ENCODE results near the gene HDAC9.

The HDAC9 gene

DNA sequence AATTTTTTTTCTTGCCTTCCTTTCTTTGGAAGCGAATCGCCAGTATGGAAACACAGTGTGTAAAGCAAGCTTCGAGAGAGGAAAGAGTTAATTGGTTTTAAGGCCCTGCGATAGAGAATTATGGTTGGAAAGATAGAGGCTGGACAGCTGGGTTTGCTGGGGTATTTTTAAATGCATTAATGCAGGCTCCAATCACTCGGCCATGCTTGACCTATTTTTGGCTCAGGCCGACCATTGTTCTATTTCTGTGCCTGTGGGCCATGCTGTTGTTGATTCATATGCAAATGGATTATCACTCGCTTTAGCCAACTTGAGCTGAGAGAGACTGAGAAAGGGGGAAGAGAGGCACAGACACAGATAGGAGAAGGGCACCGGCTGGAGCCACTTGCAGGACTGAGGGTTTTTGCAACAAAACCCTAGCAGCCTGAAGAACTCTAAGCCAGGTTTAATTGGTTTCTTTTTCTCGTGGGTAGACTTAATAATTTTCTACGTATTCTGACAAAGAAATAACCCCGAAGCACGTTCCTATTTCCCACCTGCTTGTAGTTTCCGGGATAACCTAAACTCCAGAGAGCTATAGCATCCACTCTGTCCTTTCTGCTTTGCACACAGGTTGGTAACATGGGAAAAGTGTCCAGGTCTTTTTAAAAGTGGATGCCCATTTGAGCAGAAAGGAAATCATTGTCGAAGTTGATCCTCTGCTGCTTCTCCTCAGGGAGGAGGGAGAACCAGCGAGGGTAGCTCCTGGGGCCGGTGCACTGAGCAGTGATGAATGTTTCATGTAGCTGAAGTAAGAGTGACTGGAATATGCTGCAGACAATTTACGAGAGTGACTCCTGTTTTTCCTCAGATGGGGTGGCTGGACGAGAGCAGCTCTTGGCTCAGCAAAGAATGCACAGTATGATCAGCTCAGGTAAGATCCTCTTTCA lies at the start of gene HDAC9:
Gene HDAC9 (plus strand): TSS at position 338 of the 929 bp plus-strand sequence. CDS start 554 bp downstream, at position 892.
- Histone ChIP-seq H3K36me3 (ENCODE audit: control insufficient read depth, insufficient read depth, low read length) (no peaks in the 10 kb centered on the region), H3K9me3 (ENCODE audit: control insufficient read depth, low read length) (no peaks in the 10 kb centered on the region), H3K27me3 (ENCODE audit: control insufficient read depth, insufficient read depth, low read length) (no peaks in the 10 kb centered on the region), H3K4me1 (ENCODE audit: control insufficient read depth, insufficient read depth, low read length) (peaks cover 6% of the 10 kb centered on the region), H3K9ac (ENCODE audit: low read length) (peak within 1 kb of the TSS; percentile 16), H3K4me3 (ENCODE audit: low read length) (no peak within 1 kb of the TSS)

GRCh38 chr7:18445916-18446520 lies 49.5 kb upstream of the HDAC9 start:
- Histone ChIP-seq H3K9me3 (ENCODE audit: control insufficient read depth, low read length) (no peaks in the 10 kb centered on the region), H3K4me1 (ENCODE audit: control insufficient read depth, insufficient read depth, low read length) (peaks cover 6% of the 10 kb centered on the region)

DNA sequence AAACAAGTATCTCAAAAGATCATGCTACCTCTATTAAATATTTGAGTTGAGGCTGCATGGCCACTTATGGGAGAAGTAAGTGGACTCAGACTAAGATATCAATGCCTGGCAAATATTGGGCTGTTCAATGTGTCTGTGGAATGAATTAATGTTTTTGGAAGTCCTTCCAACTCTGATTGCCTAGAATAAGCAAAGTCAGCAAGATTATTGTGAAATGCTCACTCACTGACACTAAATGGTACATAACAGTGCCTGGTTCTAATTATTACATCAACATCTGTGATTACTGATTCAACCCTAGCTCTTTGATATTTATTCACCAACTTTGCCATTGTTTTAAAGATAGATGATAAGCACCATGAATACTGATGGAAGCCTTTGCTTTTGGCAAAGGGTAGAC lies 45.5 kb upstream of the HDAC9 start:
- Histone ChIP-seq H3K27me3 (ENCODE audit: control insufficient read depth, insufficient read depth, low read length) (no peaks in the 10 kb centered on the region), H3K4me1 (ENCODE audit: control insufficient read depth, insufficient read depth, low read length) (no peaks in the 10 kb centered on the region), H3K36me3 (ENCODE audit: control insufficient read depth, insufficient read depth, low read length) (no peaks in the 10 kb centered on the region), H3K9ac (ENCODE audit: low read length) (no peak overlapping the region), H3K9me3 (ENCODE audit: control insufficient read depth, low read length) (no peaks in the 10 kb centered on the region), H3K4me3 (ENCODE audit: low read length) (no peak overlapping the region)

More at GRCh38 chr7:18445916-18446520, 49.5 kb upstream of the HDAC9 start:
- no peak overlapping the region for H3K9ac ChIP-seq (ENCODE audit: low read length)
- no peaks in the 10 kb centered on the region for H3K36me3 ChIP-seq (ENCODE audit: control insufficient read depth, insufficient read depth, low read length)
- no peaks in the 10 kb centered on the region for H3K27me3 ChIP-seq (ENCODE audit: control insufficient read depth, insufficient read depth, low read length)
- H3K4me3 ChIP-seq (ENCODE audit: low read length) = no peak overlapping the region

GRCh38 chr7:18455606-18456005 lies 39.9 kb upstream of the HDAC9 start:
- no peaks in the 10 kb centered on the region for H3K36me3 ChIP-seq (ENCODE audit: control insufficient read depth, insufficient read depth, low read length)
- H3K9me3 ChIP-seq (ENCODE audit: control insufficient read depth, low read length) = no peaks in the 10 kb centered on the region
- no peaks in the 10 kb centered on the region for H3K27me3 ChIP-seq (ENCODE audit: control insufficient read depth, insufficient read depth, low read length)
- H3K4me3 ChIP-seq (ENCODE audit: low read length) = no peak overlapping the region
- H3K4me1 ChIP-seq (ENCODE audit: control insufficient read depth, insufficient read depth, low read length) = no peaks in the 10 kb centered on the region
- no peak overlapping the region for H3K9ac ChIP-seq (ENCODE audit: low read length)

GRCh38 chr7:18457832-18458231 lies 37.7 kb upstream of the HDAC9 start:
- H3K27me3 ChIP-seq (ENCODE audit: control insufficient read depth, insufficient read depth, low read length) = no peaks in the 10 kb centered on the region
- H3K36me3 ChIP-seq (ENCODE audit: control insufficient read depth, insufficient read depth, low read length) = no peaks in the 10 kb centered on the region
- H3K4me1 ChIP-seq (ENCODE audit: control insufficient read depth, insufficient read depth, low read length) = no peaks in the 10 kb centered on the region
- no peaks in the 10 kb centered on the region for H3K9me3 ChIP-seq (ENCODE audit: control insufficient read depth, low read length)
- H3K4me3 ChIP-seq (ENCODE audit: low read length) = no peak overlapping the region
- H3K9ac ChIP-seq (ENCODE audit: low read length) = no peak overlapping the region

DNA sequence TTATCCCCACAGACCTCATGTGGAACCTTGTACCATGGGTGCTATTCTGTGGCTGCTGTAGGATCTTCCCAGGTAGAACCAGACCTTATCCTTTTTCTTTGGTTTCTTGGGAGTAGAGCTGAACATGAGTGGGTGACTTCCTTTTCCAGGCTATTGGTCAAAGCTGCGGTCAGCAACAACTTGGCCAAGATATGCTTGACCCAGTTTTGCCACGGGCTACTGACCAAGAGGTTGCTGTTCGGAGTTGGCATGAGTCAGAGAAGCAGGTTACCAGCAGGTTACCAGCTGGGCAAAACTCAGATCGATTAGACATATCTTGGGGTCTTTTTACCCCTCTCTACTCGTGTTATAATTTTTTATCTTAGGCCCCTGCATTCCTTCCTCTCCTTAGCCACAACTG lies 36.7 kb upstream of the HDAC9 start:
- no peak overlapping the region for H3K9ac ChIP-seq (ENCODE audit: low read length)
- no peaks in the 10 kb centered on the region for H3K36me3 ChIP-seq (ENCODE audit: control insufficient read depth, insufficient read depth, low read length)
- H3K9me3 ChIP-seq (ENCODE audit: control insufficient read depth, low read length) = no peaks in the 10 kb centered on the region
- H3K4me1 ChIP-seq (ENCODE audit: control insufficient read depth, insufficient read depth, low read length) = no peaks in the 10 kb centered on the region
- H3K4me3 ChIP-seq (ENCODE audit: low read length) = no peak overlapping the region
- H3K27me3 ChIP-seq (ENCODE audit: control insufficient read depth, insufficient read depth, low read length) = no peaks in the 10 kb centered on the region

- no peaks in the 10 kb centered on the region for H3K36me3 ChIP-seq (ENCODE audit: control insufficient read depth, insufficient read depth, low read length)
- no peaks in the 10 kb centered on the region for H3K27me3 ChIP-seq (ENCODE audit: control insufficient read depth, insufficient read depth, low read length)
- H3K4me1 ChIP-seq (ENCODE audit: control insufficient read depth, insufficient read depth, low read length) = no peaks in the 10 kb centered on the region
- no peak overlapping the region for H3K9ac ChIP-seq (ENCODE audit: low read length)
- no peaks in the 10 kb centered on the region for H3K9me3 ChIP-seq (ENCODE audit: control insufficient read depth, low read length)
- H3K4me3 ChIP-seq (ENCODE audit: low read length) = no peak overlapping the region
Observed at GRCh38 chr7:18459484-18460245, 35.9 kb upstream of the HDAC9 start.

DNA sequence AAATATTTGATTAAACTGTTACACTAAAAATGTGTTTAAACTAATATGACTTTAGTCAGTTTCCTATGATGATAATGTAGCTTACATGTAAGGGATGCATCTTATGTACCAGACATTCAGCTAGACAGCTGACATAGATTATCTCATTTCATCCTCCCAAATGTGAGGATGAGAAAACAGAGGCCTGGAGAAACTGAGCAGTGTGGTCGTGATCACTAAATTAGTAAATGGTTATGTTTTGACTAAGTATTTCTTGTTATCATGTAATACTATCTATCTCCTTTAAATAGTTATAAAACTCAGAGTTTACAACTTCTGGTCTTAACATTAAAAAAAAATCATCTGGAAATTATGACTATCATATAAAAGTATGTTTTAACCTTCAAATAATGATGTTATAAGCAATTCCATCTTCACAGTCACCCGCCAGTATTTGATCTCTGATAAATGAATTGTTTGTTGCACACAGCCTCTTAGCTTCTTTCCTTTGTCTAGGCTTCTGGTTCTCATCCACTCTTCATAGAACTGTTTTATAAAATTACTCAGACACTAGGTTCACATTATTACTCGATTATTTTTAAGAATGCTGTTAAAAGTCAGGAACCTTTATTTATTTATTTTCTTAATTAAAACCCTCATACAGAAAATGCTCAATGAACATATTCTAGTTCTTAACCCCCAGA lies 33.6 kb upstream of the HDAC9 start:
- H3K27me3 ChIP-seq (ENCODE audit: control insufficient read depth, insufficient read depth, low read length) = no peaks in the 10 kb centered on the region
- no peak overlapping the region for H3K9ac ChIP-seq (ENCODE audit: low read length)
- no peaks in the 10 kb centered on the region for H3K9me3 ChIP-seq (ENCODE audit: control insufficient read depth, low read length)
- H3K4me3 ChIP-seq (ENCODE audit: low read length) = no peak overlapping the region
- no peaks in the 10 kb centered on the region for H3K4me1 ChIP-seq (ENCODE audit: control insufficient read depth, insufficient read depth, low read length)
- no peaks in the 10 kb centered on the region for H3K36me3 ChIP-seq (ENCODE audit: control insufficient read depth, insufficient read depth, low read length)

DNA sequence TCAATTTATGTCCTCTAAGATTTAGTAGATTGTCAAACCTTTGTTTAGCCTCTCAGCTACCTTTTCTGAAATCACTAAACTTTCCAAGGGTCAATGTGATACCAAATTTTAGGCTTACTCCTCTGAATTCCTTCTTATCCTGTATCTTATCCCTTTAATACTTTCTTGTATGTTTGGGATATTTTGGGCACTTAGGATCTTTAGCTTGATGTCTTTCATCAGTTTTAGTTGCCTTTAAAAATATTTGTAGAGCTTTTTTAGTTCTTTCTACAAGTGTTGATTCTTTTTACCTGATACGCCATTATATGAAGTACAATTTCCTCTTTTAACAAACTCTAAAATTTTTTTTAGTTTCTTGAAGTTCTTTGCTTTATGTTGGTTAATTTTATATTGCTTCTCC lies 30.7 kb upstream of the HDAC9 start:
- H3K9ac ChIP-seq (ENCODE audit: low read length) = no peak overlapping the region
- H3K4me1 ChIP-seq (ENCODE audit: control insufficient read depth, insufficient read depth, low read length) = peaks cover 4% of the 10 kb centered on the region
- no peak overlapping the region for H3K4me3 ChIP-seq (ENCODE audit: low read length)
- no peaks in the 10 kb centered on the region for H3K9me3 ChIP-seq (ENCODE audit: control insufficient read depth, low read length)
- H3K36me3 ChIP-seq (ENCODE audit: control insufficient read depth, insufficient read depth, low read length) = no peaks in the 10 kb centered on the region
- H3K27me3 ChIP-seq (ENCODE audit: control insufficient read depth, insufficient read depth, low read length) = no peaks in the 10 kb centered on the region

DNA sequence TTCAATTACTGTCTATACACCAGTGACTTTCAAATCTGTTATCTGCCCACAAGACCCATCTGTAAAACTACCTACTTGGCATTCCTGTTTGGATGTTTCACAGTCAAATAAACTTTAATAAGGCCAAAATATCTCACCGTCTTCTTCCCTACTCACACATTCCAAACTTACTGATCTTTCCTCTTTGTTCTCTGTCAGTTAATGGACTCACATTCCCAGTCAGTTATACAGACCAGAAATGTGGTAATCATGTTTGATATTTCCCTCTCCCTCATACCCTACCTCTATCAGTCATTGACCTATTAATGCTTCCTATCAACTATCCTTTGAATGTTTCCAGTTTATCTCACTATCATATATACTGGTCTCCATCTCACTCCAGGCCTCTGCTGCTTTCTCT lies 28.5 kb upstream of the HDAC9 start:
- Histone ChIP-seq H3K9ac (ENCODE audit: low read length) (no peak overlapping the region), H3K36me3 (ENCODE audit: control insufficient read depth, insufficient read depth, low read length) (no peaks in the 10 kb centered on the region), H3K4me3 (ENCODE audit: low read length) (no peak overlapping the region), H3K27me3 (ENCODE audit: control insufficient read depth, insufficient read depth, low read length) (no peaks in the 10 kb centered on the region), H3K9me3 (ENCODE audit: control insufficient read depth, low read length) (no peaks in the 10 kb centered on the region), H3K4me1 (ENCODE audit: control insufficient read depth, insufficient read depth, low read length) (peaks cover 4% of the 10 kb centered on the region)

GRCh38 chr7:18468795-18469194 lies 26.8 kb upstream of the HDAC9 start:
- Histone ChIP-seq H3K9me3 (ENCODE audit: control insufficient read depth, low read length) (no peaks in the 10 kb centered on the region), H3K4me3 (ENCODE audit: low read length) (no peak overlapping the region), H3K27me3 (ENCODE audit: control insufficient read depth, insufficient read depth, low read length) (no peaks in the 10 kb centered on the region)

More at GRCh38 chr7:18468795-18469194, 26.8 kb upstream of the HDAC9 start:
- Histone ChIP-seq H3K36me3 (ENCODE audit: control insufficient read depth, insufficient read depth, low read length) (no peaks in the 10 kb centered on the region), H3K9ac (ENCODE audit: low read length) (no peak overlapping the region), H3K4me1 (ENCODE audit: control insufficient read depth, insufficient read depth, low read length) (peaks cover 4% of the 10 kb centered on the region)
